IPS-18a (cell line): ENCODE results near the gene ABLIM2.

Experiments
- H3K27ac ChIP-seq: one replicate; pipeline ENCODE4 v1.5.1; 2013; ENCODE audit warnings: low read length
- H3K27me3 ChIP-seq: one replicate; pipeline ENCODE4 v1.6.1; 2013; ENCODE audit warnings: mild to moderate bottlenecking, low read length; ENCODE audit not compliant: control insufficient read depth, insufficient read depth
- H3K36me3 ChIP-seq: one replicate; pipeline ENCODE4 v1.6.1; 2013; ENCODE audit warnings: low read depth, low read length; ENCODE audit not compliant: control insufficient read depth
- H3K4me1 ChIP-seq: one replicate; pipeline ENCODE4 v1.6.1; 2013; ENCODE audit warnings: low read depth, low read length; ENCODE audit not compliant: control insufficient read depth
- H3K4me3 ChIP-seq: one replicate; pipeline ENCODE4 v1.5.1; 2013; ENCODE audit warnings: low read length
- H3K9ac ChIP-seq: one replicate; pipeline ENCODE4 v1.6.1; 2013; ENCODE audit warnings: mild to moderate bottlenecking, low read length, moderate library complexity
- H3K9me3 ChIP-seq: one replicate; pipeline ENCODE4 v1.6.1; 2013; ENCODE audit warnings: low read depth, low read length; ENCODE audit not compliant: control insufficient read depth

Gene ABLIM2

DNA sequence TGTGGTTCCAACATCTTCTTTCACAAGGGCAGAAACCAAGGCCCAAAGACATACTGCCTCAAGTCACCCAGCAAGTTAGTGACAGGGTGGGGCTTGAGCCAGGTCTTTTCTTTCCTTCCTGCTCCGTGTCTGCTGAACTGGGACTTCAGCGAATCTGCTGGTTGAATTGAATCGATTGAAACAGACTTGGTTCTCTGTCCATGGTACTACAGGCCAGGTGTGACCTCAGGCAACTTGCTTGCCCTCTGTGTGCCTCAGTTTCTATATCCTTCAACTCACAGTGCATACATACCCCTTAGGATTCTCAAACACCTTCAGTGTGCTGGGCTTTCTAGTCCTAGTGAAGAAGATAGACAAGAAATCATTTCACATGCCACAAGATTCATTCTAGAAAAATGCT, 2.0 kb upstream of the ABLIM2 start:
- Histone ChIP-seq H3K9ac (no peak overlapping the region), H3K27me3 (peaks cover 39% of the 10 kb centered on the region), H3K9me3 (no peaks in the 10 kb centered on the region), H3K4me1 (no peaks in the 10 kb centered on the region), H3K4me3 (no peak overlapping the region), H3K27ac (no peak overlapping the region), H3K36me3 (no peaks in the 10 kb centered on the region)

DNA sequence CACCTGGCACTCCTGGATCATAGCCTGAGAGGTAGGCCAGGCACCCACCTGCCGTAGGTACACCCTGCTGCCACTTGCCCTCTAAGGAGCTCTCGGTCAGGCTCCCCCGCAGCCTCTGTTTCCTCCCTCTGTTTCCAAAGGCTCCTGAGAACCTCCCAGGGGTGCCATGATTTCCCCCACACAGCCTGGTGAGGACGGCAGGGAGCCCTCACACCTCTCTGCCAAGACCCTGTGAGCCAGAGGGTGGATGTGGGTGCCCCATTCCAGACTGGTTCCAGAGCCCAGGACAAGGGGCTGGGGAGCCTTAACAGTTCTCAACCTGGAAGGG, 1.6 kb upstream of the ABLIM2 start:
- Histone ChIP-seq H3K4me3 (no peak overlapping the region), H3K4me1 (no peaks in the 10 kb centered on the region)

GRCh38 chr4:8159537-8160232, 1.1 kb upstream of the ABLIM2 start:
- no peaks in the 10 kb centered on the region for H3K9me3 ChIP-seq
- no peak overlapping the region for H3K9ac ChIP-seq
- H3K4me1 ChIP-seq: no peaks in the 10 kb centered on the region
- no peaks in the 10 kb centered on the region for H3K36me3 ChIP-seq
- peak overlapping the region; percentile 81 for H3K4me3 ChIP-seq
- H3K27ac ChIP-seq: no peak overlapping the region
- peaks cover 39% of the 10 kb centered on the region for H3K27me3 ChIP-seq

More for the DNA sequence above, 1.6 kb upstream of the ABLIM2 start:
- Histone ChIP-seq H3K27me3 (peaks cover 39% of the 10 kb centered on the region), H3K27ac (no peak overlapping the region), H3K9ac (no peak overlapping the region), H3K9me3 (no peaks in the 10 kb centered on the region), H3K36me3 (no peaks in the 10 kb centered on the region)

DNA sequence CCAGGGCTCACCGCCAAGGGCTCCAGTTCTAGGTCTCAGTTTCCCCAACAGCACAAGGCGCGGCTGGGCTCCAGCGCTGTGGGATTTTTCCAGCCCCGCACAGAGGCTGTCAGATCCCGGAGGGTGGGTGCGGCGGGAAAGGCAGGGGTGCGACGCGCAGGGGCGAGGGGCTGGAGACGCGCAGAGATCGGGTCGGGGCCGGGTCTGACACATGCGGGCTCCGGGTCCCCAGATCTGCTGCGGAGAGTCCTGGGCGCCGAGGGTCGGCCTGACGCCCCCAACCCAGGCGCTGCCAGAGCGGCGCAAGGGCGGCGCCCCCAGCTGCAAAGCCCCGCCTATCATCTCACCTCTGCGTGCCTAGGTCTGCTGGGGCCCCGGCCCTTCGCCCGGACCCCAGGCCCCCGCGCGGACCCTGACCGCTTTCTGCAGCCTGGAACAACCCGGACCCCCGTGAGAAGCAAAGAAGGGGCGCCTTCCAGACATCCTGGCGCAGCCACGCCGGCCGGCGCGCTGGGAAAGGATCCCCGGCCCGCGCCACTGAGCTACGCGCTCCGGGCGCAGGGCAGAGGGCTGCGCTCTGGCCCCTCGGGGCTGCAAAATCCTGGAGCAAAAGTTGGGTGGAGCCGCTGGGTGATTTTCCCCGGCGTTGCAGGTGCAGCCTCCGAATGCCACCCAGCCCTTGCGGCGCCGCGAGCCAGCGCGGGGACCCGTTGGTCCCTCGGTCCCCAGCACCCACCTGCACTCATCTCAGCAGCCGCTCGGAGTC, 486 bp downstream of the ABLIM2 start:
- no peaks in the 10 kb centered on the region for H3K9me3 ChIP-seq
- H3K36me3 ChIP-seq: no peaks in the 10 kb centered on the region
- no peak overlapping the region for H3K9ac ChIP-seq
- H3K27me3 ChIP-seq: peaks cover 39% of the 10 kb centered on the region
- no peak overlapping the region for H3K27ac ChIP-seq
- peak overlapping the region; percentile 68 for H3K4me3 ChIP-seq
- no peaks in the 10 kb centered on the region for H3K4me1 ChIP-seq

- no peaks in the 10 kb centered on the region for H3K4me1 ChIP-seq
- H3K36me3 ChIP-seq: no peaks in the 10 kb centered on the region
- no peaks in the 10 kb centered on the region for H3K9me3 ChIP-seq
- no peak overlapping the region for H3K9ac ChIP-seq
- no peak overlapping the region for H3K27ac ChIP-seq
- peaks cover 39% of the 10 kb centered on the region for H3K27me3 ChIP-seq
- no peak overlapping the region for H3K4me3 ChIP-seq
Observed at GRCh38 chr4:8157496-8157895, 1.1 kb downstream of the ABLIM2 start.

DNA sequence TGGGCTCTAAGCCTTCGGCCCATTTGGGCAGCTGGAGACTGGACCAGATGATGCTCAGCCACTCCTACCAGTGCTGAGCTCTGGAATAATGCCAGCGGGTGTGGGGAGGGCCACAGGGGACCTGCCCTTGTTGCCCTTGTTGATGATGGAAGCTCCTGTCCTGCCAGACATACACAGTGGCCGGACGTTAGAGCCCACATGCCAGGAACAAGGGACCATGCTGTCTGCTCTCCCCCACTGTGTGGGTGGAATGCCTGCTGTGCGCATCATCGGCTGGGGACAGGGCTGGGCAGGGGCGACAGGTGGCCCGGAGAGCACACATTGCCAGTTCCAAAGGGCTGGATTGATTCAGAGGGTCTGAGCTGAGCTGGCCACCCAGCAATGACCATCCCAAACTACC, 2.0 kb downstream of the ABLIM2 start:
- Histone ChIP-seq H3K9me3 (no peaks in the 10 kb centered on the region), H3K4me1 (no peaks in the 10 kb centered on the region), H3K9ac (no peak overlapping the region), H3K4me3 (no peak overlapping the region), H3K36me3 (no peaks in the 10 kb centered on the region), H3K27me3 (peaks cover 39% of the 10 kb centered on the region), H3K27ac (no peak overlapping the region)

DNA sequence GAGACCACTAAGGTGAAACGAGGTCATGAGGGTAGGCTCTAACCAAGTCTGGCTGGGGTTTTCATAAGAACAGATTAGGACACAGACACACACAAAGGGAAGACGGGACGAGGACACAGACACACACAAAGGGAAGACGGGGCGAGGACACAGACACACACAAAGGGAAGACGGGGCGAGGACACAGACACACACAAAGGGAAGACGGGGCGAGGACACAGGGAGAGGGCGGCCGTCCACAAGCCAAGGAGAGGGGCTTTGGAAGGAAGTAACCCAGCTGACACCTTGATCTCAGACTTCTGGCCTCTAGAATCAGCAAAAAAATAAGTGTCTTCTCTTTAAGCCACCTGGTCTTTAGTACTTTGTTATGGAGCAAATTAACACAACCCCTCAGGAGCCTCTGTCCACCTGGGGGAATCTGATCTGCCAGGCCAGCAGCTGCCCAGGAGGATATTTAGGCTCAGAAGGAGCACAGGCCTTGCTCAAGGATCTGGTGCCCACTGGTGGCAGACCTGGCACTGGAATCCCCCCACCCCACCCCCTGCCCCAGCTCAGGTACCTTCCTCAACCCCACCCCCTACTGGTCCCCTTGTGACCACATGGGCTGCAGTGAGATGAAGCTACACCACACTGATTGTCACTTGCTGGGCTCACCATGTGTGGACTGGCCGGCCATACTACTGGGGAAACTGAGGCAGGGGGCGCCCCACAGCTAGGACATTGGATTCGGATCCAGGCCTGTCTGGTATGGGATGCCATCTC, 2.8 kb downstream of the ABLIM2 start:
- Histone ChIP-seq H3K27me3 (peaks cover 39% of the 10 kb centered on the region), H3K27ac (no peak overlapping the region), H3K9ac (no peak overlapping the region), H3K36me3 (no peaks in the 10 kb centered on the region), H3K4me3 (no peak overlapping the region), H3K4me1 (no peaks in the 10 kb centered on the region), H3K9me3 (no peaks in the 10 kb centered on the region)

- Histone ChIP-seq H3K36me3 (no peaks in the 10 kb centered on the region), H3K27me3 (peaks cover 31% of the 10 kb centered on the region), H3K9me3 (no peaks in the 10 kb centered on the region)
Observed at GRCh38 chr4:8155048-8155447, 3.6 kb downstream of the ABLIM2 start.

GRCh38 chr4:8153441-8153840, 5.2 kb downstream of the ABLIM2 start:
- peaks cover 22% of the 10 kb centered on the region for H3K27me3 ChIP-seq

More at GRCh38 chr4:8155048-8155447, 3.6 kb downstream of the ABLIM2 start:
- Histone ChIP-seq H3K4me1 (no peaks in the 10 kb centered on the region), H3K4me3 (no peak overlapping the region), H3K9ac (no peak overlapping the region), H3K27ac (no peak overlapping the region)

GRCh38 chr4:8152865-8153257, 5.8 kb downstream of the ABLIM2 start:
- Histone ChIP-seq H3K4me1 (no peaks in the 10 kb centered on the region), H3K27me3 (peaks cover 16% of the 10 kb centered on the region), H3K9me3 (no peaks in the 10 kb centered on the region), H3K27ac (no peak overlapping the region), H3K9ac (no peak overlapping the region), H3K4me3 (no peak overlapping the region), H3K36me3 (no peaks in the 10 kb centered on the region)

More at GRCh38 chr4:8153441-8153840, 5.2 kb downstream of the ABLIM2 start:
- Histone ChIP-seq H3K4me3 (no peak overlapping the region), H3K27ac (no peak overlapping the region), H3K9ac (no peak overlapping the region), H3K36me3 (no peaks in the 10 kb centered on the region), H3K9me3 (no peaks in the 10 kb centered on the region), H3K4me1 (no peaks in the 10 kb centered on the region)

DNA sequence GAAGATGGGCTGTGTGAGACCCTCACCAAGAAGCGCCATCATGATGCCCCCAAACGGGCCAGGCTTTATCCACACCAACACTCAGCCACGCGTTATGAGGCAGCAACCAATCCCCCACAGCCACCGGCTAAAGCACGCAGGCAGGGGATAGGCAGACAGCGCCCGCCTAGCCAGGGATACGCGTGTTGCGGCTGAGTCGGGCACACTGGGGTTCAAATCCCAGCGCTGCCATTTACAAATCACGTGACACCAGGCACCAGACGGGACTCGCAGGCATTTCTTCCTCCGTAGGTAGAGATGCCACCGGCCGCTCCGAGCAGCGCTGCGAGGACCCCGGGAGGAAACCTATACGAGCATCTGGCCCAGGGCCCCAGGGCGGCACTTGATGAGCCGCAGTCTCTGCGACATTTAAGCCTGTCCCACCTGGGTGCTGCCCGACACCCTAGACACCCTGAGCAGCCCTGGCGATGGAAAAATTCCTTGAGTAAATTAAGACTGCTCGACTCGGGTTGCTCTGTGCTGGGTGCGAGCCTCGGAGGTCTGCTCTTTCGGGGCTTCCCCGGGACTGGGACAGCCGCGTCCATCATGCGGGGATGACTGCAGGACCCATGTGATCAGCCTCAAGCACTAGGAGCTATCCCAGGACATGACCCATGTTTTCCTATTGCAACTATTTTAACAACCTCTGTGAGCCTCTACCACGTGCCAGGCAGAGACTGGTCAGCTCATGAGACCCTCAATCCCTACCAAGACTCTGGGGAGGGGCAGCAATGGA, 6.3 kb downstream of the ABLIM2 start:
- Histone ChIP-seq H3K4me3 (no peak overlapping the region), H3K4me1 (peaks cover 4% of the 10 kb centered on the region), H3K27me3 (peaks cover 10% of the 10 kb centered on the region), H3K27ac (no peak overlapping the region), H3K9ac (no peak overlapping the region), H3K36me3 (no peaks in the 10 kb centered on the region), H3K9me3 (no peaks in the 10 kb centered on the region)
